Astrocyte of the spinal cord (primary cell): ENCODE results near the gene ARHGAP26.
"Not testable (repeated sequence)": the region's sequence is repeated elsewhere in the genome, so short reads cannot be mapped to it uniquely, and the experiment has no call there.

Source experiments
- DNase-seq: peaks from one replicate; pipeline ENCODE4 v3.0.0; 2011; ENCODE audit warnings: low read depth, low spot score
- H3K4me3 ChIP-seq: 2 replicates; pipeline ENCODE4 v1.5.1; 2011; ENCODE audit warnings: low read depth, mild to moderate bottlenecking, low read length, moderate library complexity
- in situ Hi-C: cut with HindIII; loops from 2 replicates; pipeline ENCODE4 v1.10.0; 2017; ENCODE audit warnings: low sequenced_read_pairs
- TF ChIP-seq, protein P1 (sequence below): IDR thresholded peaks from 2 replicates; pipeline ENCODE4 v1.5.1; 2012; ENCODE audit warnings: low read depth, mild to moderate bottlenecking, low read length, inconsistent platforms

The ARHGAP26 gene

DNA sequence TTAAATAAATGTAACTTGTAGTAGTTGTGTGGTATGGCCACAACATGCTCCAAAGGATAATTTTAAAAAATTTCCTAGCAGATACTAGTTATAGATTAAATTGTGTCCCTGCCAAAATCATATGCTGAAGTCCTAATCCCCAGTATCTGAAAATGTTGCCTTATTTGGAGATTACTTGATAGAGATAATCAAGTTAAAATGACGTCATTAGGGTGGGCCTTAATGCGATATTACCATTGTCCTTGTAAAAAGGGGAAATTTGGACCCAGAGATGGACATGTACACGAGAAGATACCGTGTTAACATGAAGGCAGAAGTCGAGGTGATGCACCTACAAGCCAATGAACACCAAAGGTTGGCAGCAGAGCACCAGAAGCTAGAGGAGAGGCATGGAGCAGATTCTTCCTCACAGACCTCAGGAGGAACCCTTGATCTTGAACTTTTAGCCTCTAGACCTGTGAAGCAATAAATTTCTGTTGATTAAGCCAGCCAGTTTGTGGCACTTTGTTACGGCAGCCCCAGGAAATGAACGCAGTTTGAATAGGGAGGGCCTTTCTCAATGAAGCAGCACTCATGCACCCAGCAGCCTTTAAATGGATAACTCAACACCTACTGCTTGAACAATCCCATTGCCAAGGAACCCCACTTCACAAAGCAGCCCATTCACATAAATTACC is 148.9 kb downstream of the ARHGAP26 start:
- no peak overlapping the region for H3K4me3 ChIP-seq
- in situ Hi-C loops = no loop called here
- no peak for DNase-seq
- TF ChIP-seq, protein P1, sequence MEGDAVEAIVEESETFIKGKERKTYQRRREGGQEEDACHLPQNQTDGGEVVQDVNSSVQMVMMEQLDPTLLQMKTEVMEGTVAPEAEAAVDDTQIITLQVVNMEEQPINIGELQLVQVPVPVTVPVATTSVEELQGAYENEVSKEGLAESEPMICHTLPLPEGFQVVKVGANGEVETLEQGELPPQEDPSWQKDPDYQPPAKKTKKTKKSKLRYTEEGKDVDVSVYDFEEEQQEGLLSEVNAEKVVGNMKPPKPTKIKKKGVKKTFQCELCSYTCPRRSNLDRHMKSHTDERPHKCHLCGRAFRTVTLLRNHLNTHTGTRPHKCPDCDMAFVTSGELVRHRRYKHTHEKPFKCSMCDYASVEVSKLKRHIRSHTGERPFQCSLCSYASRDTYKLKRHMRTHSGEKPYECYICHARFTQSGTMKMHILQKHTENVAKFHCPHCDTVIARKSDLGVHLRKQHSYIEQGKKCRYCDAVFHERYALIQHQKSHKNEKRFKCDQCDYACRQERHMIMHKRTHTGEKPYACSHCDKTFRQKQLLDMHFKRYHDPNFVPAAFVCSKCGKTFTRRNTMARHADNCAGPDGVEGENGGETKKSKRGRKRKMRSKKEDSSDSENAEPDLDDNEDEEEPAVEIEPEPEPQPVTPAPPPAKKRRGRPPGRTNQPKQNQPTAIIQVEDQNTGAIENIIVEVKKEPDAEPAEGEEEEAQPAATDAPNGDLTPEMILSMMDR = no peak

DNA sequence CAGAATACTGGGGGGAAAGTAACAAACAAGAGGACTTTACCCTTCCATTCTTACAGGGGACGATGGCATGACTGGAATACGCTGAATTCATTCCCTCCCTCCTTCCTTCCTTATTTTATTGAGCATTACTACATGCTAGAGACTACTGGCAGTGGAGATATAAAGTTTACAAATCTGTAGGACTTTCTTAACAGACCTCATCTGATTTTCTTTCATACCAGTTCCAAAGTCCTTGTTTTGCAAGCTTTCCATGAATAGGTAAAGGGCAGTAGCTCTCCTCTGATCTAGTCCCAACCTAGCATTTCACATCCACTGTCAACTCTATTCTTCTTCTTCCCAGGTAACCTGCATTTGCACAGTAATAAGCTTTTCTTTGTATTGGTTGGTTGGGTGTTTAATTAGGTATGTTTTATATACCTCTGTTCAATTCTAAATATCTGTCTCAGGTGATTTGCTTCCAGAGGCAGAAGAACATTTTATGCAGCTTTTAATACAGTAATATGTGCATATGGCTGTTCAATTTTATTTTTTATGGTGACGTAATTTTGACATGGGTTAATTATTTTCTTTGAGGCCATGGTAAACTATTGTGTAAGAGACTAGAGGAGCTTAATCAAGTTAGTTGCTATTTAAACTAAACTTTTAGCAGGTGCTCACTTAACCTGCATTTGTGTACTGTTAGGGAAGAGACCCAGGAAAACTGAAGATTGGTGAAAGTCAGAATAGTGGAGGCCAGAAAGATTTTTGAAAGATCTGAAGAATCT is 150.9 kb downstream of the ARHGAP26 start:
- DNase-seq = no peak
- H3K4me3 ChIP-seq = no peak overlapping the region
- TF ChIP-seq, protein P1 = no peak
- in situ Hi-C loops = no loop called here

DNA sequence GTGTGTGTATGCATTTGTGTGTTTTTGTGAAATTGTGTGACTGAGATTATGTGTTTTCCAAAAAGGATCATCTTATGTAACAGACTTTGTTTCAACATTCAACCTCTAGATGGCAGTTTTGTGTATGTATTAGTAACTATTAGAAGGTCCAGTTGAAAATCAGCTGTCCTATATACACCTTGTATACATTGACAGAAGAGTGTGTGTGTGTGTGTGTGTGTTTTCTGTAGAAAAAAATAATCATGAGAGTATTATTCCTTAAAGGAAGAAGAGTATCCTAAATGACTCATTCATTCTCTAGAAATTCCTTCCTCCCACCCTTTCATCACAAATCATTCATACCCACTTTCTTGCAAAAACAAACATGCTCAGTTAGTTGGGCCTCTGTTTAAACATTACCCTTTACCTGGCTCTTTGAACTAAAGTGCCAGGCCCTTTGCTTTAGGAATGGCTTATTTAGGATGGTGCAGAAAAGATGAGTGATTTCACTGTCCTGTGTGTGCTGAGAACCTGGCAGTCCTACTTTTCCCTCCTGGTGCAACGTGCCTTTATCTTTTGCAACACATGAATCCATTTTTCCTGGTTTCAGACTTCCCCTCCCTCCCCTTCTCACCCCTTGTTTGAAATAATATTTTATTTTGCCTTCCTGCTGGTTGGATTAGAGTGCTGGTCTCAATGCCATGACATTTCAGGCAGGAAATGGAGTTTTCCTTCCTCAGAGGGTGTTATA is 152.2 kb downstream of the ARHGAP26 start:
- DNase-seq = peak; percentile 65
- H3K4me3 ChIP-seq = no peak overlapping the region
- TF ChIP-seq, protein P1 = peak; percentile 34
- in situ Hi-C loops = no loop called here

DNA sequence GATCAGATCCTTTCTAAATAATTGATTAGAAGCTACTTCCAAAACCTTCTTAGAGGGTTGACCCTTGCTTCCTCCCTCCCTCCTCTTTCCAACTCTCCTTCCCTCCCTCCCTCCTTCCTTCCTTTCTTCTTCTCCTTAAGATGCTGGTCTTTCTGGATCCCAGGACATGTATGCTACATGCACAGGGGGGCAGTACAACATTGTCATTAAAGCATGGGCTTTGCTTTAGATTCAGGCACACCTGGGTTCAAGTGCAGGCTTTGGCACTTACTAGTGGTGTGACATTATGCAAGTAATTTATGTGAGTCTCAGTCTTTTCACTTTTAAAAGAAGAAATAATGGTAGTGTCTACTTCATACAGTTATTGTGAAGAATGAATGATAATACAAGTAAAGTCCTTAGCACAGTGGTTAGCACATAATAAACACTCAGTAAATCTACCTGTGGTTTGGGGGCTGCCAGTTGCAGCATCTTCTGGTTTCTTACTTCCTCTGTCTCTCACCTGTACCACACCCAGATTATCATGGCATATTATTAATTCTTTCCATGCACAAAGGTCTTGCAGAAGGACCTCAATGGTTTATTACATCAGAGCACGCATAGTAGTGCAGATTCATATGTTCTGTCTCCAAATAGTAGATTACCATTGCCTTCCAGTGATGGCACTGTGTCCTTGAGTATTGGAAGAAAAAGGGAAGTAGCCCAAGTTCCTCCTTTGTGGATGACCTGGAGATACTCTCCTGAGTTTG is 154.1 kb downstream of the ARHGAP26 start:
- TF ChIP-seq, protein P1 = peak; percentile 43
- no peak overlapping the region for H3K4me3 ChIP-seq
- DNase-seq = peak; percentile 38
- in situ Hi-C loops = no loop called here

DNA sequence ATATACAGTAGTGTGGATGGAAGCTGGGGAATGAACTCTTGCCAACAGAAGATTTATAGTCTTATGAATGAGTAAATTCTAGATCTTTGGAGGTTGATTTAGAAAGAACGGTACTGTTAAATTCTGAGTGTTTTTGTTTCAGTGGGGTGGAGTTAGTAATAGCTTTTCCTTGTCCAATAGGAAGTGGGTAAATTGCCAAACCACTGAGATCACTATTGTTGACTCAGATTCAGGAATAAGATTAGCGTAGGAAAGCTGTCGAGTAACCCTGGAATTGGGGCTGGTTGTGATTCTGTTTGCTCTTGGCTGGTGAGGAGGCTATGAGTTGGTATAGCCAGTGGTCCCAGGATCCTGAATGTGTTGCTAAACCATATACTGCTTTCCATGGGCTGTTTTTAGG is 155.6 kb downstream of the ARHGAP26 start:
- H3K4me3 ChIP-seq = no peak overlapping the region
- DNase-seq = peak; percentile 81
- in situ Hi-C loops = no loop called here
- TF ChIP-seq, protein P1 = no peak

DNA sequence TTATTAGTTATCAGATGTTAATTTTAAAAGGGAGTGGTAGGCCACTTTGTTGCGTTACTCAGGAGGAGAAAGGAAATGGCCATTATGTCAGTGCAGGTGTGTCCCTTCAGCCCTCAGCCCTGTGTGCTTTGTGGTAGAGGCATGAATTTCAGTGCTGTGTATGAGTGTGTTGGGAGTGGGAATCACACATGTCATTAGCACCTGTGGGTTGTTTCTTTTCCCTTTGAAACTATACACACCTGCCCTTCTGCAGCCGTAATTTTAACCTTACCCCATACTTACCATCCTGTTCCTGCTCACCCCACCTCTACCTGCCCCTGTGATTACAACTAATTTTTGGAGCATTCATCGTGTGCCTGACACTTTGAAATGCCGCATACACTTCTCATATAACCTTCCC is 156.4 kb downstream of the ARHGAP26 start:
- DNase-seq = no peak
- TF ChIP-seq, protein P1 = no peak
- in situ Hi-C loops = no loop called here
- H3K4me3 ChIP-seq = no peak overlapping the region

DNA sequence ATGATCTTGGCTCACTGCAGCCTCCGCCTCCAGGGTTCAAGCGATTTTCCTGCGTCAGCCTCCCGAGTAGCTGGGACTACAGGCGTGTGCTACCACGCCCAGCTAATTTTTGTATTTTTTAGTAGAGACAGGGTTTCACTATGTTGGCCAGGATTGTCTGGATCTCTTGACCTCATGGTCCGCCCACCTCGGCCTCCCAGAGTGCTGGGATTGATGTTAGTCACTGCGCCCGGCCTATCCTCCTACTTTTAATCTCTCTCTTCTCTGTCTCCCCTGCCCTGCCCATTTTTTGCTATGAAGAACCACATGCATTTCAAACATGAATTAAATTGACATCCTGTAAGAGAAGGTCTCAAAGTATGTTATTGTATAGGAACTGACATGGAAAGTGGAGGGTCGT is 158.8 kb downstream of the ARHGAP26 start:
- DNase-seq, H3K4me3 ChIP-seq: not testable (repeated sequence)

More for the DNA sequence above, 158.8 kb downstream of the ARHGAP26 start:
- in situ Hi-C loops = not testable (repeated sequence)
